GM15510 (cell line): ENCODE measurements around the gene TAMM41.

Source experiments
- POLR2A ChIP-seq: IDR thresholded peaks from 3 replicates; pipeline ENCODE4 v1.6.1; 2011; ENCODE audit warnings: borderline replicate concordance; ENCODE audit not compliant: insufficient read length; ENCODE audit errors: extremely low read depth

The TAMM41 gene

GRCh38 chr3:11778248-11778647 is 68.4 kb downstream of the TAMM41 start:
- TF ChIP-seq POLR2A = no peak

- TF ChIP-seq POLR2A = no peak
These were observed 70.3 kb downstream of the TAMM41 start for GRCh38 chr3:11776346-11776745.

- TF ChIP-seq POLR2A = no peak
These were observed 71.2 kb downstream of the TAMM41 start for GRCh38 chr3:11775493-11775892.

- no peak for TF ChIP-seq POLR2A
These were observed 72.3 kb downstream of the TAMM41 start for GRCh38 chr3:11774296-11774877.

- TF ChIP-seq POLR2A = peak; percentile 36
These were observed 76.0 kb downstream of the TAMM41 start for GRCh38 chr3:11770477-11771391.

- TF ChIP-seq POLR2A = no peak
These were observed 76.8 kb downstream of the TAMM41 start for GRCh38 chr3:11769704-11770476.

- no peak for TF ChIP-seq POLR2A
These were observed 78.1 kb downstream of the TAMM41 start for GRCh38 chr3:11768604-11769003.

- TF ChIP-seq POLR2A = no peak
These were observed 81.7 kb downstream of the TAMM41 start for GRCh38 chr3:11764931-11765363.

- TF ChIP-seq POLR2A = no peak
These were observed 86.7 kb downstream of the TAMM41 start for GRCh38 chr3:11759996-11760395.

GRCh38 chr3:11757929-11758328 is 88.8 kb downstream of the TAMM41 start:
- no peak for TF ChIP-seq POLR2A

GRCh38 chr3:11757441-11757875 is 89.2 kb downstream of the TAMM41 start:
- TF ChIP-seq POLR2A = no peak

- TF ChIP-seq POLR2A = no peak
These were observed 91.4 kb downstream of the TAMM41 start for GRCh38 chr3:11755276-11755675.
